GM12878 (cell line): ENCODE measurements around the gene TACC3. TPM values are rescaled to one million over a fixed set of nuclear protein-coding genes. Genes with fewer than 3 reads are reported as not detected.

Source experiments
- ATAC-seq: fragments of 200-7000 bp; cut with Tn5 transposase; 3 replicates; pipeline ENCODE4 v1.9.1; 2020; ENCODE audit warnings: mild to moderate bottlenecking, moderate library complexity
- BruUV-seq: library from RNA; stranded (reverse); fragments of 400-500 nt; replicated peaks from 2 replicates; lab custom pipeline; 2021; lab: Mats Ljungman, UMichigan
- CTCF ChIA-PET: fragments of 300-600 bp; sonication (Branson Sonifier 250); formaldehyde crosslinking; extraction: SDS; loops from one replicate; lab custom pipeline; 2021; ENCODE audit warnings: inconsistent platforms; lab: Yijun Ruan, JAX
- POLR2A ChIA-PET: fragments of 350-600 bp; formaldehyde crosslinking; extraction: SDS; loops from one replicate; lab custom pipeline; 2021; ENCODE audit warnings: inconsistent platforms; lab: Charles Lee
- RAD21 ChIA-PET: fragments of 300-600 bp; sonication (Branson Sonifier 250); formaldehyde crosslinking; loops from one replicate; lab custom pipeline; 2023; ENCODE audit warnings: antibody characterized with exemption; ENCODE audit not compliant: unreplicated experiment; lab: Charles Lee
- SMC1A ChIA-PET: fragments of 300-600 bp; sonication (Branson Sonifier 250); formaldehyde crosslinking; loops from one replicate; lab custom pipeline; 2023; ENCODE audit not compliant: unreplicated experiment, uncharacterized antibody; lab: Charles Lee
- DNase-seq: peaks from one replicate; pipeline ENCODE4 v3.0.0-alpha.2; 2011; ENCODE audit warnings: low read depth, low spot score
- FAIRE-seq: peaks from 3 replicates; lab custom pipeline; 2011; peaks lifted over from hg19 to GRCh38; lab: Jason Lieb, UNC
- H2AFZ ChIP-seq: 2 replicates; pipeline ENCODE4 v1.6.0; 2011; ENCODE audit warnings: low read depth, low read length, control low read depth; ENCODE audit not compliant: control insufficient read depth
- H3K27ac ChIP-seq: 2 replicates; pipeline ENCODE4 v1.5.1; 2011; ENCODE audit warnings: control low read depth; ENCODE audit not compliant: control insufficient read depth, insufficient read depth
- H3K27me3 ChIP-seq, 2 experiments: replicated peaks in 1 of 2; 2 replicates each; pipeline versions ENCODE4 v1.6.0 to v1.6.1; 2011; ENCODE audit warnings: low read length in 1 of 2; ENCODE audit not compliant: control insufficient read depth in 2 of 2, insufficient read depth in 2 of 2
- H3K36me3 ChIP-seq, 2 experiments: 2 replicates each; pipeline ENCODE4 v1.5.1; 2011; ENCODE audit warnings: low read length in 1 of 2; ENCODE audit not compliant: control insufficient read depth in 2 of 2, insufficient read depth in 2 of 2
- H3K4me1 ChIP-seq: 2 replicates; pipeline ENCODE4 v1.6.1; 2011; ENCODE audit warnings: mild to moderate bottlenecking, low read length, moderate library complexity, mixed read lengths; ENCODE audit not compliant: control insufficient read depth, insufficient read depth
- H3K4me2 ChIP-seq: 2 replicates; pipeline ENCODE4 v1.6.0; 2011; ENCODE audit warnings: control low read depth; ENCODE audit not compliant: control insufficient read depth, insufficient read depth
- H3K4me3 ChIP-seq: fragments of 200-600 bp; sonication (generic); 2 replicates; pipeline ENCODE4 v1.5.1; 2016
- H3K79me2 ChIP-seq: 2 replicates; pipeline ENCODE4 v1.6.0; 2011; ENCODE audit warnings: low read length; ENCODE audit not compliant: control insufficient read depth, insufficient read depth
- H3K9ac ChIP-seq: 2 replicates; pipeline ENCODE4 v1.8.0; 2011; ENCODE audit warnings: low read length, control low read depth, mixed read lengths; ENCODE audit not compliant: control insufficient read depth, insufficient read depth
- H3K9me3 ChIP-seq: replicated peaks from 3 replicates; pipeline ENCODE4 v1.5.1; 2011; ENCODE audit warnings: mild to moderate bottlenecking, low read length; ENCODE audit not compliant: control insufficient read depth, insufficient read depth
- H4K20me1 ChIP-seq: 2 replicates; pipeline ENCODE4 v1.6.0; 2011; ENCODE audit not compliant: control insufficient read depth, insufficient read depth
- CBX5 ChIP-seq: sonication (generic); IDR thresholded peaks from 2 replicates; pipeline ENCODE4 v1.6.1; 2016; ENCODE audit warnings: low read depth, moderate library complexity, mild to moderate bottlenecking, inconsistent platforms
- MTA3 ChIP-seq: IDR thresholded peaks from 2 replicates; pipeline ENCODE4 v1.6.1; 2012; ENCODE audit warnings: low read length, inconsistent platforms, borderline replicate concordance
- MXI1 ChIP-seq: fragments of 150-350 bp; IDR thresholded peaks from 2 replicates; pipeline ENCODE4 v1.6.1; 2011; ENCODE audit warnings: low read depth, mild to moderate bottlenecking, inconsistent platforms, low read length, improper control_type of control experiment
- POLR2AphosphoS2 ChIP-seq: IDR thresholded peaks from 2 replicates; pipeline ENCODE4 v1.6.1; 2011; ENCODE audit warnings: low read depth, mild to moderate bottlenecking, low read length, improper control_type of control experiment, moderate library complexity
- WGBS: methylation state at CpG from one replicate; pipeline ENCODE4 v1.1.6; 2016; ENCODE audit warnings: low lambda C conversion rate; ENCODE audit not compliant: insufficient replicate concordance, insufficient coverage; ENCODE audit errors: missing lambda C conversion rate; 5-methylcytosine and 5-hydroxymethylcytosine counted together
- in situ Hi-C: fragments of 300-500 bp; cut with MboI; formaldehyde crosslinking; loops from 9 replicates; pipeline ENCODE4 v1.14.3; 2018; ENCODE audit warnings: mixed read lengths
- intact Hi-C: fragments of 100-400 bp; cut with micrococcal nuclease; formaldehyde crosslinking; loops from one replicate; pipeline ENCODE4 v1.14.2; 2022; ENCODE audit not compliant: unreplicated experiment
- polyA plus RNA-seq, 11 experiments: library from polyadenylated mRNA; depleted of rRNA in 4 of 11; unstranded in 6 of 11; stranded (reverse) in 5 of 11; fragments of >200 nt; fragmentation: Nextera tagmentation in 4 of 11; fragmentation: Illumina TruSeq in 1 of 11; extraction: Ambion mirVana in 4 of 11; extraction: Trizol in 1 of 11; gene quantifications; 1 replicate in 1 of 11; 2 replicates in 10 of 11; pipeline versions ENCODE4 v1.2.1 to v1.2.3, GENCODE V29; 2011 to 2016; ENCODE audit warnings: inconsistent platforms in 2 of 11, missing spikeins in 2 of 11, low read depth in 1 of 11
- total RNA-seq, 4 experiments: library from RNA; depleted of rRNA in 3 of 4; stranded (reverse); fragments of >200 nt in 3 of 4; fragmentation: Illumina TruSeq in 1 of 4; extraction: Trizol in 1 of 4; gene quantifications; 2 replicates each; pipeline versions ENCODE4 v1.2.1 to v1.2.3, GENCODE V29; 2013 to 2021
- TF ChIP-seq, protein P1 (sequence below): IDR thresholded peaks from 2 replicates; pipeline ENCODE4 v1.6.1; 2012; ENCODE audit warnings: low read depth, low read length, improper control_type of control experiment

The TACC3 gene
- total and polyA plus RNA-seq, 10 of the 15 experiments (the other 5 are each of a cell fraction or from before 2014, with no cell fraction given) = 2.8 to 121 (median 73.3) TPM

DNA sequence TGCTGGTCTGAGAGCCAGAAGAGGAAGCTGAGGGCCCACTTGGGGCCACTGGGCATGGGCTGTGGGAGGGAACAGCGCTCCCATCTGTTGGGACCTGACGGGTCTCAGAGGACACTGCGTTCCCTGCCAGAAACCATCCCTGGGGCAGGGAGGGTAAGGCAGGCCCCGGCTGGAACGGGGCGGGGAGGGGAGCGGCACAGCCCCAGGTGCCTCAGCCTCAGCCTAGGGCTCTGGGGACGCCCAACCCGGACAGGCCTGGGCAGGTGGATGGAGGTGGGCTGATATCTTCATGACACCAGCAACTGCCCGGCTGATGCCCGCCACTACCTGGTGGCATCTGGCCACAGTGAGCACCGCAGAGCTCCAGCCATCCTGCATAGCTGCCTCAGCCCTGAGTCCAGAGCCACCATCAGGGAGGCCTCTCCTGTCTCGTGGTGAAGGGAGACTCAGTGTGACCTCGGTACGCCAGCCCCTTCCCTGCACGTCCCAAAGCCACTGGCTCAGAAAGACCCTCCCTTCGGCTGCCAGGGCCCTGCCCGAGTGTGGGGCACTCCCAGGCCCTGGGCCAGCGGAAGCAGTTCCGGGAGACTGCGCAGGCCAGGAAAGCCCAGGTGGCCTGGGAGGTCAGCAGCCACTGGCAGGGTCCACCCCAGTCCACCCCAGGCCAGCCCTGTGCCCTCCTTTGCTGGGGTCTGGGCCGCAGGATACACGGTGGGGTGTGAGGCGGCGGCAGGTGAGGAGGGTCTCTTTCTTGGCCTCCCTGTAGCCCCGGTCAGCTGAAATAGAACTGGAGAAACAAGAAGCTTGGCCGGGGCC lies 37.2 kb downstream of the TACC3 start:
- ATAC-seq = no peak
- Histone ChIP-seq H3K9ac (no peak overlapping the region), H2AFZ (no peak overlapping the region), H3K4me2 (no peak overlapping the region), H3K9me3 (no peaks in the 10 kb centered on the region), H3K4me1 (no peaks in the 10 kb centered on the region), H3K79me2 (no peaks in the 10 kb centered on the region), H4K20me1 (no peaks in the 10 kb centered on the region), H3K27ac (no peak overlapping the region), H3K36me3 (no peaks in the 10 kb centered on the region), H3K4me3 (no peak overlapping the region), H3K27me3 (no peaks in the 10 kb centered on the region)
- FAIRE-seq = no peak
- SMC1A ChIA-PET = no interaction called here
- WGBS = 37% methylated on average over 23 of the region's 27 CpGs
- BruUV-seq = no TSS peak
- no peak for TF ChIP-seq MXI1
- TF ChIP-seq POLR2AphosphoS2 = no peak
- TF ChIP-seq, protein P1, sequence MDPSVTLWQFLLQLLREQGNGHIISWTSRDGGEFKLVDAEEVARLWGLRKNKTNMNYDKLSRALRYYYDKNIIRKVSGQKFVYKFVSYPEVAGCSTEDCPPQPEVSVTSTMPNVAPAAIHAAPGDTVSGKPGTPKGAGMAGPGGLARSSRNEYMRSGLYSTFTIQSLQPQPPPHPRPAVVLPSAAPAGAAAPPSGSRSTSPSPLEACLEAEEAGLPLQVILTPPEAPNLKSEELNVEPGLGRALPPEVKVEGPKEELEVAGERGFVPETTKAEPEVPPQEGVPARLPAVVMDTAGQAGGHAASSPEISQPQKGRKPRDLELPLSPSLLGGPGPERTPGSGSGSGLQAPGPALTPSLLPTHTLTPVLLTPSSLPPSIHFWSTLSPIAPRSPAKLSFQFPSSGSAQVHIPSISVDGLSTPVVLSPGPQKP = no peak
- no peak for TF ChIP-seq MTA3
- no peak for TF ChIP-seq CBX5
- DNase-seq = no peak
- POLR2A ChIA-PET = no interaction called here
- in situ Hi-C loops = no loop called here
- CTCF ChIA-PET = interaction anchor here (1.1 kb wide), 1 partner anchor 141 kb away, joined by 6 read pairs; no protein-coding TSS in a partner anchor
- intact Hi-C loops = no loop called here
- RAD21 ChIA-PET = no interaction called here
